ENCODE results near the gene EXOC2. TPM values are rescaled to one million over a fixed set of nuclear protein-coding genes. Genes with fewer than 3 reads are reported as not detected.

The EXOC2 gene
- total RNA-seq, 1 donor from 2014 or later = 28.5 TPM

DNA sequence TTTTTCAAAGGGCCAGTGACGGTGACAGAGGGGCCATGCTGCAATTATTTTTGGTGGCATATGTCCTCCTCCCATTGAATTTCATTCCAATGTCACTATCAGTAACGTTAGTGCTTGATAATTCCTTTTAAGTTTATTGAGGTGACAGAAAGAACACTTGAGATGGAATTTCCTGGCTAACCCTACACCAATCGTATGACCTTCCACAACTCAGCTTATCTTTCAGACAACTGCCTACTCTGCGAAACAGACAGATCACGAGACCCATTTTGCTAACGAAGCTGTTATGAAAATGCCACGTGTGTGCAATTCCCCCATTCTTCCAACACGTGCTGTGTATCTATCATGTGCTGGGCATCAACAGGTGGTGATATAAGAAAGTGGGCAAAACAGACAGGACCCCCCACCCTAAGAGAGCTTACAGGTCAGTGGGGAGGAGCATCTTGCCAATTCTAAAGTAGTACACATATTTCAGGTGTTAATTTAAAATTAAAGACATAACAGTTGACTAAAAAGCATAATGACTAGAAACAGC lies 188.4 kb downstream of the EXOC2 start:
- H3K4me1 ChIP-seq = no peaks in the 10 kb centered on the region
- no peak for DNase-seq
- no peaks in the 10 kb centered on the region for H3K27me3 ChIP-seq (ENCODE audit: low read depth)
- H3K9me3 ChIP-seq = no peaks in the 10 kb centered on the region
- intact Hi-C loops (cut with DNase I) = no loop called here
- H3K4me3 ChIP-seq = no peak overlapping the region
- no peak for ATAC-seq
- H3K27ac ChIP-seq = no peak overlapping the region
- TF ChIP-seq, protein P1, sequence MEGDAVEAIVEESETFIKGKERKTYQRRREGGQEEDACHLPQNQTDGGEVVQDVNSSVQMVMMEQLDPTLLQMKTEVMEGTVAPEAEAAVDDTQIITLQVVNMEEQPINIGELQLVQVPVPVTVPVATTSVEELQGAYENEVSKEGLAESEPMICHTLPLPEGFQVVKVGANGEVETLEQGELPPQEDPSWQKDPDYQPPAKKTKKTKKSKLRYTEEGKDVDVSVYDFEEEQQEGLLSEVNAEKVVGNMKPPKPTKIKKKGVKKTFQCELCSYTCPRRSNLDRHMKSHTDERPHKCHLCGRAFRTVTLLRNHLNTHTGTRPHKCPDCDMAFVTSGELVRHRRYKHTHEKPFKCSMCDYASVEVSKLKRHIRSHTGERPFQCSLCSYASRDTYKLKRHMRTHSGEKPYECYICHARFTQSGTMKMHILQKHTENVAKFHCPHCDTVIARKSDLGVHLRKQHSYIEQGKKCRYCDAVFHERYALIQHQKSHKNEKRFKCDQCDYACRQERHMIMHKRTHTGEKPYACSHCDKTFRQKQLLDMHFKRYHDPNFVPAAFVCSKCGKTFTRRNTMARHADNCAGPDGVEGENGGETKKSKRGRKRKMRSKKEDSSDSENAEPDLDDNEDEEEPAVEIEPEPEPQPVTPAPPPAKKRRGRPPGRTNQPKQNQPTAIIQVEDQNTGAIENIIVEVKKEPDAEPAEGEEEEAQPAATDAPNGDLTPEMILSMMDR (IDR thresholded peaks at IDR 0.05) = no peak
- H3K36me3 ChIP-seq = peaks cover 15% of the 10 kb centered on the region

DNA sequence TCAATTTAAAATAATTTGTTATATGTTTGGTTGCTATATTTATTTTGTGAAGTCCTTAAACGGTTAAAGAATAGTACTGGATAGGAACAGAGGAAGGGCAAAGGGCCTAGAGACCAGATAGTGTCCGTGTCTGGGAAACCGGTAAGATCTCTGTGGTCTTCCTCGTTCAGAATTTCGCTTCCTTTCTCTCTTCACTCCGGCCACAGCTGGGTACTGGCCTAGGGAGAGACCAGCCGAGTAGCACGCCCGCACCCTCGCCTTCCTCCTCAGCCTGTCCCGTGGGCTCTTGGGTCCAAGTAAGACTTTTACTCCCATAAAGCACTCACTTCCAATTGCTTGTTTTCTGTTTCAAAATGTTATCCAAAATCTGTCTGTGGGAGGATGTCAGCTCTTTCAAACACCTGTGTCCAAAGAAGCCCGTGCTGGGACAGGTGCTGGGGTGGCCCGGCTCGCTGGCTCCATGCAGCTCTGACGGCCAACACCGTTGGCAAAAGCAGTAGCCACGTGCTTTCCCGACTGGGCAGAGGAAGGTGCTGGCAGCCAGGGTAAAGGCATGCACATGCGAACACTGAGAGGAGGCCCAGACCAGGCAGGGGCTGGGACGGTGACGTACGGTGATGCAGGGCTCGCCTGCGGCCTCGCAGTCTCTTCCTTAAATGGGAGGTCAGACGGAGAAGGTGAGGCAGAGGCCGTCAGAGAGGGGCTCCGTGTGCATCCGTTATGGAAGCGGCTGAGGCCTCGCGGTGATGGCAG lies 189.2 kb downstream of the EXOC2 start:
- no peak for DNase-seq
- H3K9me3 ChIP-seq = no peaks in the 10 kb centered on the region
- peaks cover 19% of the 10 kb centered on the region for H3K36me3 ChIP-seq
- no peak overlapping the region for H3K4me3 ChIP-seq
- no peaks in the 10 kb centered on the region for H3K4me1 ChIP-seq
- intact Hi-C loops (cut with DNase I) = no loop called here
- ATAC-seq = no peak
- H3K27ac ChIP-seq = no peak overlapping the region
- no peaks in the 10 kb centered on the region for H3K27me3 ChIP-seq (ENCODE audit: low read depth)
- TF ChIP-seq, protein P1 (IDR thresholded peaks at IDR 0.05) = no peak

DNA sequence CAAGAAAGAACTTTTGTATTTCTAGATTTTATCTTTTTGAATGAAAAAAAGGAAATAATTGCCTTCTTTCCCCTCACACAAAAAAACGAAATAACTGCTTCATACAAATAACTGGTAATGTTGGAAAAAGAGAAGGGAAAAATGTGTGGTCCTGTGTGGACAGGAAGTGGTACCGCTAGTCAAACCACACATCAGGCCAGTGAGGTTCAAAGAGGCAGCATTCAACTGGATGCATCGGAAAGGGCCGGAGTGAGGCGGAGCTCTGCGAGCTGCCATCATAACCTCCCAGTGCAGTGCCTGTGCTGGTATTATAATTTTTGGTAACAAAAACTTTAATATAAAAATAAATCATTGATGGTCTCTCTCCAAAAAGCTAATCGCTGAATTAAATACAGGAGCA lies 190.2 kb downstream of the EXOC2 start:
- TF ChIP-seq, protein P1 (IDR thresholded peaks at IDR 0.05) = no peak
- Histone ChIP-seq H3K27ac (no peak overlapping the region), H3K4me3 (no peak overlapping the region), H3K27me3 (ENCODE audit: low read depth) (no peaks in the 10 kb centered on the region), H3K36me3 (peaks cover 22% of the 10 kb centered on the region), H3K9me3 (no peaks in the 10 kb centered on the region), H3K4me1 (peaks cover 4% of the 10 kb centered on the region)
- intact Hi-C loops (cut with DNase I) = no loop called here
- no peak for DNase-seq
- ATAC-seq = no peak

DNA sequence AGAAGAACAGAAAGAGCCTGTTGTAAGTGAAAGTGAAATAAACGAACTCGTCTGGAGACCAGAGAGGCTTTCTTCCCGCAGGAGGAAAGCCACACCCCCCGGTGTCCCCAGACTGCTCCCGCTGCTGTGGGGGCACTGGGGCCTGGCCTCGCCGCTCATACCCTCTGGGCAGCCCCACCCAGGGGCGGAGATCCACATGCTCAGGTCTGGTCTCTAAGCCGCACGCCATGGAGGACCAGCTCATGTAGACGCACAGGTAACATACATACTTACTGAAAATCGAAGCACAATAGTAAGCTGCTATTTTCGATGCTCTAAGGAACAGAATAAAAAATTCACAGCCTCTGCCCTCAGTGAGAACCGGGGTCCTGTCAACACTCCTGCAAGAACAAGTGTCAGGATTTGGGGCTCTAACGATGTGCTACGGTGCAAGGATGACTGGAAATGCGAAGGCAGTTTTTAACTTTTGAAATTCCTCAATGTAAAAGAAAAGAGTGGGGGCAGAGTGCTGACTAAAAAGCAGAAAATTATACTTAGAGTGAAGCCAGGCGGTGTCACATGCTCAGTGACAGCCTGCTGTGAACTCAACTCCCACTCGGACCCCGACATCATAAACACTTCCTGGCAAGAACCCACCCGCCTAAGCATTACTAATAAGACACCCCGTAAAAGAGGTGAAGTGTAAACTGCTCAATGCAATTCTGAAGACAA lies 190.9 kb downstream of the EXOC2 start:
- Histone ChIP-seq H3K9me3 (no peaks in the 10 kb centered on the region), H3K4me3 (peak overlapping the region; percentile 28), H3K4me1 (peaks cover 4% of the 10 kb centered on the region), H3K27ac (no peak overlapping the region), H3K36me3 (peaks cover 25% of the 10 kb centered on the region), H3K27me3 (ENCODE audit: low read depth) (no peaks in the 10 kb centered on the region)
- no peak for DNase-seq
- TF ChIP-seq, protein P1 (IDR thresholded peaks at IDR 0.05) = no peak
- intact Hi-C loops (cut with DNase I) = no loop called here
- ATAC-seq = no peak

DNA sequence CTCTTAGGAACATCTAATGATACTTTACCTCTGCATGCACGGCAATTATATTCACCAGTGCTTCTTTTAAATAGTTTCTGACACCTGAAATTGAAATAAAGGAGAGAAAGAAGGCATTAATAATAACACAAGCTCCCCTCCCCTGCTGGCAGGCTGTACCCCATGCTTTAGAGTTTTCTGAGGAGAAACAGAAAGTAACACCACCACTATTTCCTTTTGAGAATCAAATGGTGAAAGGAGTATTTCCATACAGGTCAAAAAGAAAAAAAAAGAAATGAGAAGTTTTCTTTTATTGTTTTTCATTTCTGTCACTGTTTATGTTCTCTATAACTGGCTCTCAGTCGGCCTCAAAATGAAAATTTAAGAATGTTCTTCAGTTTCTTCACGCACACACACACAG lies 193.3 kb downstream of the EXOC2 start:
- TF ChIP-seq, protein P1 (IDR thresholded peaks at IDR 0.05) = no peak
- no peak for DNase-seq
- ATAC-seq = no peak
- Histone ChIP-seq H3K9me3 (no peaks in the 10 kb centered on the region), H3K4me3 (no peak overlapping the region), H3K27ac (no peak overlapping the region), H3K27me3 (ENCODE audit: low read depth) (no peaks in the 10 kb centered on the region), H3K4me1 (peaks cover 4% of the 10 kb centered on the region), H3K36me3 (peaks cover 42% of the 10 kb centered on the region)
- intact Hi-C loops (cut with DNase I) = no loop called here

Data from lower lobe of right lung (tissue), 2 donors.